K562 treated with DMSO at 1 percent for 4 hours (cell line): Measurements from ENCODE around the gene GSX2. TPM values are rescaled to one million over a fixed set of nuclear protein-coding genes. Genes with fewer than 3 reads are reported as not detected.

Experiments
- total RNA-seq: library from RNA; unstranded; fragments of 300-600 nt; gene quantifications from 2 replicates; pipeline ENCODE4 v1.2.3, GENCODE V29; 2022; ENCODE audit not compliant: insufficient read depth

Gene GSX2
- not detected in 2 replicates for total RNA-seq

GRCh38 chr4:54099748-54100574 lies at the start of gene GSX2:
GSX2 (plus strand) TSS chr4:54100163; CDS start chr4:54100345, 182 bp downstream.

GRCh38 chr4:54064317-54065111 lies 35.4 kb upstream of the GSX2 start, which contains the start of gene CHIC2:
CHIC2 (minus strand) TSS chr4:54064605; CDS start chr4:54064300, 305 bp downstream.

Other genes with a start within 250 kb of the GSX2 start
- gene CHIC2, start 35.6 kb upstream of the GSX2 start, total RNA-seq = 17.2 and 25.9 TPM in 2 replicates
- gene PDGFRA, start 129.1 kb downstream of the GSX2 start, total RNA-seq = not detected in 2 replicates